NK-92 treated with Interleukin-12 subunit alpha and Interleukin-12 subunit beta, amount 100 ng/mL, for 24 hours (cell line): ENCODE measurements around the gene TACC2.

ENCODE experiments used
- DNase-seq: peaks from one replicate; lab custom pipeline; 2025; lab: John Stamatoyannopoulos, UW

TACC2 gene

GRCh38 chr10:122030200-122030552 is 41.2 kb downstream of the TACC2 start:
- no peak for DNase-seq

- no peak for DNase-seq
Observed at GRCh38 chr10:122033224-122033926, 44.4 kb downstream of the TACC2 start.

DNA sequence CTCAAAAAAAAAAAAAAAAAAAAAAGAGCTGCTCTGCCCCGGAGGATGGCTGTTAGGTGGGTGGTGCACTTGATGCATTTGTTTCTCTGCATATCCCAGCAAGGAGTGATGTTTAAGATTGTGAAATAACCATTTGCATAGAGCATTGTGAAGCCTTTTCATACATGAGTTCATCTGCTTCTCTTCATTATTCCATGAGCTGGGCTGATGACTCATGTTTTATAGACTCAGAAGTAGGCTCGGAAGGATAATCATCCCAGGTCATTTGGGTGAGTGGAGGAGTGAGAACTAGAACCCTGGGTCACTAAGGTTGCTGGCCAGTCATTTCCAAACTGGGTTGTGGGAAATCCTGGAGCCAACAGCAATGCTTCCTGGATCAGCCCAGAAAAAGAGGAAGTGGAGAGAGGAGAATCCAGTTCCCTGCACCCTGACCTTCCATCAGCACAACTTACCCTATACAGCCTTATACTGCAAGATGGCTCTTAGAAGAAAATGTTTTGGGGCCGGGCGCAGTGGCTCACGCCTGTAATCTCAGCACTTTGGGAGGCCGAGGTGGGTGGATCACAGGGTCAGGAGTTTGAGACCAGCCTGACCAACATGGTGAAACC is 45.3 kb downstream of the TACC2 start:
- DNase-seq: no peak

DNA sequence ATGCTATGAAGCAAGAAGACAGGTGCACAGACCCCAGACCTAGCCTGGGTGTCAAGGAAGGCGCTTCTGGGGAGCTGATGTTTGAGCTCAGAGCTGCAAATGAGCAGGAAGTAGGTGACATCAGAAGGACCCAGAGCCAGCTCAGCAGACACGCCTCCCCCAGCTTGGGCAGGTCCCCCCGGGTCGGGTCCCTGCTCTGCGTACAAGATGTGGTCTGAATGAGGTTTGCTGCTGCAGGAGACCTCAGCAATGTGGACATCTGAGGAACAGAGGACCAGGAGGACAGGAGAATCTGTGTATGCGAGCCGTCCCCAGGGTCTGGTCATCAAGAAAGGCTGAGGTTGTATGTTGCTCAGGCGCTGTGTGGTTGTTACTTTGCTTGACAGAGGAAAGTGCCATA is 51.8 kb downstream of the TACC2 start:
- no peak for DNase-seq

GRCh38 chr10:122042836-122043235 is 53.9 kb downstream of the TACC2 start:
- no peak for DNase-seq

DNA sequence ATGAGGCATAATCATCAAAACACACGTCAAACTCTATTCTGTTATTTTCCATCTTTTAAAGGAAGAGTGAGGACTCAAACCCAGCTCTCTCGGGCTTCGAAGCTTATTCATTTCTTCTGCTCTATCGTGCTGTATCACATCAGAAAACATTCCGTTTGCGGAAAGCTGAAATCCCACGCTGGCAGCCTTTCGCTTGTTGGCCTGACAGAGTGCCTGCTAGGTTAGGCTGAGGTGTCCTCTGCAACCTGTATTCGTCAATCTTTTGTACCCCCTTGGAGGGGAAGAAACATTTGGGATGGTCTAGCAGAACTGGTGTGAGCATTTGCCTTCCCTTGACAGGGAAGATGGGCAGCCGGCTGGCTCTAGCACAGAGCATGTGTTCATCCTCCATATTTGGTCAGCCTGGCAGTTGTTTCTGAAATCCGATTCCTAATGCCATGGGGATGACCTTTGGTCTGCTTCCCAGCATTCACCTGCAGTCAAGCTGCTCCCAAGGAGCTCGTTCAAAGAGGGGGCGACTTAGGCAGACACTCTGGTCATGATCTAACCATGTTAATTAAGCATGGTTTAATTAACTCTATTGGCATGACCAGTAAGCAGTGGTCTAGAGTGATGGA is 55.2 kb downstream of the TACC2 start:
- no peak for DNase-seq

DNA sequence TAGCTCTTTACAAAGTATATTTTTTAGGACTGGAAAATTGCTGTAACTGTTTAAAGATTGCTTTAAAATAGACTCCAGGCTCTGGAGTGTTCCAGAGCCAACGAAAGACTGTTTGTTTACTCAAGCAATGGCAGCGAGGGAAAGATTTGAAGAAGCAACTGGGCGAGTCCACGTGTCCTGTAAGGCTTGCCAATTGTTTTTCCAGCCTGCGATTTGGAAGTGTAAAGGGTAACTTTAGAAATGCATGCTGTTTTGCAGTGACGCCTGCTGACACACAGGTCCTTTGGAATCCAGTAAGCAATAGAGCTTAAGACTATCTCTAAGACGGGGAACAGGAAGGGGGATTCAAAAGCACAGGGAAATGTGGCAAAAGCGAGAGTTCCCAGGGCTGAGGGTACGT is 55.8 kb downstream of the TACC2 start:
- DNase-seq: no peak

GRCh38 chr10:122045212-122045611 is 56.2 kb downstream of the TACC2 start:
- no peak for DNase-seq

DNA sequence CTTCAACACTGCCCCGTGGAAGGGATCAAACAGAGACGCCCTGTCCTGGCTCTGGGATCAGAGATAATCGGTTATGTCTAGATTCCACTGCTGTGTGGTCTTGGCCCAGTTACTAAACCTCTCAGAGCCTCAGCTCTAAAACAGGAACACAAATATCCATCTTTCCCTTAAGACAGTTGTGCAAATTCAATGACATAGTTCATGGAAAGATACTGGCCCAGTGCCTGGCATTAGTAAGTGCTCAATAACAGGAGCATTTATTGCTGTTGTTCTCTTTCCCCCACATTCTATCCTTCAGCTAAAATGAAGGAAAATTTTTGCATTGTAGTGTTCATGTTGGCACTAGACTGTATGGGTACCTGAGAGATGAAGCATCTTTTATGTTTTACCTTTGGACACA is 58.6 kb downstream of the TACC2 start:
- DNase-seq: no peak

GRCh38 chr10:122049076-122049475 is 60.1 kb downstream of the TACC2 start:
- no peak for DNase-seq

DNA sequence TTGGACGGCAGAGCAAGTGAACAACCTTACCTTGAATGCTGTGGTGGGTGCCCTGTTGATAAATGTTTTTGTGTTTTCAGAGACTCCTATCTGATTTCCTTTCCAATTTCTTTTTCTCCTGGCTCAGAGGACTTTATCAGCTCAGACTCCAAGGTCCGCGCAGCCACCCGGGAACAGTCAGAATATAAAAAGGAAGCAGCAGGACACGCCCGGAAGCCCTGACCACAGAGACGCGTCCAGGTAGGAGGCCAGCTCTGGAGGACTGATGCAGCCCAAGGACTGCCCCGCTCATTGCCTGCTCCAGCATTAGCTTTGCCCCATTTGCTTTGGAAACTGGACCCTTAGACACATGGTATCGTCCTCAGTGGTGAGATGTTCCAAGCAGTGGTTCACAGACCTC is 61.3 kb downstream of the TACC2 start:
- DNase-seq: no peak

DNA sequence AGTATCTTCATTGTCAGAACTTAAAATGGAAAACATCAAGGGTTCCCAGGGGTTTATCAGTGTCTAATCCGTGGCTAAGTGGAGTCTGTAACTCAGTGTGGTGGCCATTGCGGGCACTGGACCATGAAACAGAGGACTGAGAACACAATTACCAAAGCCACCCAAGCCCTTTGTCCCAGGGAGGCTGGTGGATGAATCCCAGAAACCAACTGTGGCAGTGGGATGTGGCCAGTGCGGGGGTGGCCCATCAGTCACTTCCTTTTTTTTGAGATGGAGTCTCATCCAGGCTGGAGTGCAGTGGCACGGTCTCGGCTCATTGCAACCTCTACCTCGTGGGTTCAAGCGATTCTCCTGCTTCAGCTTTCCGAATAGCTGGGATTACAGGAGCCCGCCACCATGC is 61.8 kb downstream of the TACC2 start:
- DNase-seq: no peak

- DNase-seq: no peak
Observed at GRCh38 chr10:122051609-122052385, 62.8 kb downstream of the TACC2 start.

DNA sequence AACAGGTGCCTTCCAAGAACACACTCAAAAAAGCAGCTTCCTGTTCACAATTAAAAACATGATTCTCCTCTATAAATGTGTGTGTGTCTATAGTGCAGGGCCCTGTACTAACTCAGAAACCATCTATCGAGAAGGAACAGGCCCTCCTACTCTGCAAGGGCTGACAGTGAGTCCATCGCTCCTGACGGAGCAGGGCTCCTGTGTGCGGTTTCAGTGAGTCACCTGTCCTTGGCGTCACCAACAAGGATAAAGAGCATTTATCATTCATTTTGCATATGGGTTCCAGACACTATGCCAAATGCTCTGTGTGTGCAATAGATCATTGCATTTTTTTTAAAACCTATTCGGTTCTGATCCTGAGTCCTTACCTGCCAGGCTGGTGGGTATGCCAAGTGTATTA is 63.7 kb downstream of the TACC2 start:
- no peak for DNase-seq

GRCh38 chr10:122053314-122053713 is 64.4 kb downstream of the TACC2 start:
- no peak for DNase-seq

DNA sequence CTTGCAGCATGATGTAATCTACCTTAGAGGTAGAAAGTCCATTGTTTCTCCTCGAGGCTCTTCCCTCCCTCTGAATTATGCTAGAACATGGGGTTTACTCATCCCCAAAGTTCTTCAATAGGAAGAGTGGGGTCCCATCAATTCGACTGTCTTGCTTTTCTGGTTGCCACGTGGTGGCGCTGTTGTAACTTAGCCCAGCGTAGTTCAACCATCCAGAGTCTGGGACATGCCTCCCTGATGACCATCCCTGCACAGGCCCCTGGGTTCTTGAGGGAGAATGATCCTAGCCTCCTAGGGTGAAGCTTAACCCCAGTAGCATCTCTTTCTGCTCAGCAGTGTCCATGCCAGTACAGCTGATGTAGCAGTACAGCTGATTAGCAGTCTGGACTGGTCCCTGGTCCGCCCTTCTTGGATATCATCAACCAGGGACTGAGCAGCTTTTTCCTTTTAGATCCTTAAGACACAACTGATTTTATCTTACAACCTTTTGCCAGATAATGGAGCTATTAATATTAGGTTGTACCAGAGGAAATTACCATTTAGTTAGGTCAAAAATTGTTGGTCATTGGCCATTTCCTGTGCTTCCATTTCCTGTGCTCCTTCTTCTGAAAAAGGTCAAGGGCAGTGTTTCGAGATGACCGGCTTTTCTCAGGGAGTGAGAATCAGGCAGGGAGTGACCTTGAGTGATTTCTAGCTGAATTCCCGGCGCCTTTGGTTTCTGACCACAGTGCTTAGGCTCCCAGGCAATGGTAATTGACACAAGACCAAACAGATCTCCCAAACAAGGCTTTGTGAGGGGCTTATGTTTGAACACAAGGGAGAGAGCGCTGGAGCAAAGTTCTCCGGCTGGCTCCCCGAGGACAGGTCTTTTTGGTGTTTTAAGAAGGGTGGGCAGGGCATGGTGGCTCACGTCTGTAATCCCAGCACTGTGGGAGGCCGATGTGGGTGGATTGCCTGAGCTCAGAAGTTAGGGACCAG is 65.4 kb downstream of the TACC2 start:
- no peak for DNase-seq

GRCh38 chr10:122055252-122055651 is 66.3 kb downstream of the TACC2 start:
- DNase-seq: no peak

- no peak for DNase-seq
Observed at GRCh38 chr10:122056431-122057094, 67.6 kb downstream of the TACC2 start.

GRCh38 chr10:122057841-122058413 is 69.0 kb downstream of the TACC2 start:
- DNase-seq: no peak

DNA sequence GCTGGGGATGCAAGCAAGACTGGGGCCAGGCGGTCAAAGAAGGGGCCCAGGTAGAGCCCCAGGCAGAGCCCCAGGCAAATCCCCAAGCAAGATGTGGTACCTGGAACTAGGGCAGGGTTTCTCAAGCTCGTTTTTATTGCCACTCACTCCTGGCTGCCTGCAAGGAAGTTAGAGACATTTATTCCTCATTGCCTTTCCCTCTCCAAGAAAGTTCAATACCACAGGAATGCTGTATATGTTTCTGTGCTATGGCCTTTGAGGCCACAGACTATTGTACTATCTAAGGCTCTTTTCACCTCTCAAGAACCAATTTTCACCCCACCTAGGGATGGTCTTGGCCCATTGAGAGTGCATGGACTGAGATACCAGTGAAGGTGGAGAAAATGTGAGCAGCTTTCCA is 71.3 kb downstream of the TACC2 start:
- DNase-seq: no peak
